ENCODE data around the gene KCNF1.
A peak's percentile ranks its signal among the peaks of the same experiment; 100 is the strongest.

Gene KCNF1, protein sequence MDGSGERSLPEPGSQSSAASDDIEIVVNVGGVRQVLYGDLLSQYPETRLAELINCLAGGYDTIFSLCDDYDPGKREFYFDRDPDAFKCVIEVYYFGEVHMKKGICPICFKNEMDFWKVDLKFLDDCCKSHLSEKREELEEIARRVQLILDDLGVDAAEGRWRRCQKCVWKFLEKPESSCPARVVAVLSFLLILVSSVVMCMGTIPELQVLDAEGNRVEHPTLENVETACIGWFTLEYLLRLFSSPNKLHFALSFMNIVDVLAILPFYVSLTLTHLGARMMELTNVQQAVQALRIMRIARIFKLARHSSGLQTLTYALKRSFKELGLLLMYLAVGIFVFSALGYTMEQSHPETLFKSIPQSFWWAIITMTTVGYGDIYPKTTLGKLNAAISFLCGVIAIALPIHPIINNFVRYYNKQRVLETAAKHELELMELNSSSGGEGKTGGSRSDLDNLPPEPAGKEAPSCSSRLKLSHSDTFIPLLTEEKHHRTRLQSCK

GRCh38 chr2:10911291-10912075 lies at the start of gene KCNF1:
TSS of gene KCNF1 (plus strand) at chr2:10911934. CDS start at chr2:10912427, 493 bp downstream.
- Histone ChIP-seq H3K4me3 (ENCODE audit: low read length) (peak within 1 kb of the TSS; percentile 72), H3K36me3 (ENCODE audit: insufficient read depth, low read depth, low read length) (no peaks in the 10 kb centered on the region), H3K27ac (ENCODE audit: low read length) (no peak within 1 kb of the TSS), H3K4me1 (ENCODE audit: insufficient read depth, low read length) (peaks cover 3% of the 10 kb centered on the region; the same call in 1 of the 2 replicates), H3K27me3 (ENCODE audit: insufficient read depth, low read length) (peaks cover 39% of the 10 kb centered on the region), H3K9ac (ENCODE audit: low read depth, low read length) (no peak within 1 kb of the TSS), H3K9me3 (ENCODE audit: insufficient read depth, low read depth, low read length) (no peaks in the 10 kb centered on the region)

DNA sequence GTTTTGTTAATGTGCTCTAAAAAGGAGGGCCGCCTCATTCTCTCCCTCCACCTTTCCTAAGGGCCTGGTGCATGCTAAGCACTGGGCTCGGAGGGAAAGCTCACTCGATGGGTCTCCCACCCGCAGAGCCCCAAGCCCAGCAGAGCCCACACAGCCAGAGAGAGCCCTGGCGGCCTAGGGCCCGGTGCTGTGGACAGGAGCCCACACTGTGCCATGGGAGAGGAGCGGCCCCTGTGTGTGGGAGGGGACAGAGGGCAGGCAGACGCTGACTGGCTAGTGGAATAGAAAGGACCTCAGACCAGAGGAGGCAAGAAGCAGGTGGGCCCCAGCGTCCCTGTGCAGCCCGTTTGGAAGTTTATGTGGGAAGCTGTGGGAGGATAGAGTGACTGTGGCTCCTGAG lies 49.4 kb upstream of the KCNF1 start:
- Histone ChIP-seq H3K27ac (ENCODE audit: low read length) (no peak overlapping the region), H3K27me3 (ENCODE audit: insufficient read depth, low read length) (no peaks in the 10 kb centered on the region), H3K9ac (ENCODE audit: low read depth, low read length) (no peak overlapping the region)

GRCh38 chr2:10863047-10863446 lies 48.7 kb upstream of the KCNF1 start:
- no peaks in the 10 kb centered on the region for H3K4me1 ChIP-seq (ENCODE audit: insufficient read depth, low read length)
- H3K9ac ChIP-seq (ENCODE audit: low read depth, low read length): no peak overlapping the region
- H3K4me3 ChIP-seq (ENCODE audit: low read length): no peak overlapping the region
- no peaks in the 10 kb centered on the region for H3K36me3 ChIP-seq (ENCODE audit: insufficient read depth, low read depth, low read length)
- no peaks in the 10 kb centered on the region for H3K9me3 ChIP-seq (ENCODE audit: insufficient read depth, low read depth, low read length)
- H3K27me3 ChIP-seq (ENCODE audit: insufficient read depth, low read length): no peaks in the 10 kb centered on the region
- no peak overlapping the region for H3K27ac ChIP-seq (ENCODE audit: low read length)

More for the DNA sequence above, 49.4 kb upstream of the KCNF1 start:
- Histone ChIP-seq H3K4me3 (ENCODE audit: low read length) (no peak overlapping the region), H3K36me3 (ENCODE audit: insufficient read depth, low read depth, low read length) (no peaks in the 10 kb centered on the region), H3K9me3 (ENCODE audit: insufficient read depth, low read depth, low read length) (no peaks in the 10 kb centered on the region), H3K4me1 (ENCODE audit: insufficient read depth, low read length) (no peaks in the 10 kb centered on the region)

DNA sequence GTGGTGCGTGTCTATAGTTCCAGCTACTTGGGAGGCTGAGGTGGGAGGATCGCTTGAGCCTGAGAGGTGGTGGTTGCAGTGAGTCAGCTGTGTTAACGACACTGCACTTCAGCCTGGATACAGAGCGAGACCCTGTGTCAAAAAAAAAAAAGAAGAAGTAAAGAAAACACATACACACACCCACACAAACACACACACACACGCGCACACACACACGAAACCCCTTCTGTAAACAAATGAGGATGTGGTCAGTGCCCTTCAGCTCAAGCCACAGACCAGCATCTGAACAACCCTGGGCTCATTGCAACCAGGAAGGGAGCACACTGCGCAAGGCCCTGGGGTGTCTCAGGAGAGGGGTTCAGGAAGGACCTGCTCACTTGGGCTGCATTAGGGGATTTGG lies 47.9 kb upstream of the KCNF1 start:
- H3K9ac ChIP-seq (ENCODE audit: low read depth, low read length): no peak overlapping the region
- no peaks in the 10 kb centered on the region for H3K27me3 ChIP-seq (ENCODE audit: insufficient read depth, low read length)
- H3K4me1 ChIP-seq (ENCODE audit: insufficient read depth, low read length): no peaks in the 10 kb centered on the region
- H3K36me3 ChIP-seq (ENCODE audit: insufficient read depth, low read depth, low read length): no peaks in the 10 kb centered on the region
- no peak overlapping the region for H3K27ac ChIP-seq (ENCODE audit: low read length)
- no peaks in the 10 kb centered on the region for H3K9me3 ChIP-seq (ENCODE audit: insufficient read depth, low read depth, low read length)
- H3K4me3 ChIP-seq (ENCODE audit: low read length): no peak overlapping the region

DNA sequence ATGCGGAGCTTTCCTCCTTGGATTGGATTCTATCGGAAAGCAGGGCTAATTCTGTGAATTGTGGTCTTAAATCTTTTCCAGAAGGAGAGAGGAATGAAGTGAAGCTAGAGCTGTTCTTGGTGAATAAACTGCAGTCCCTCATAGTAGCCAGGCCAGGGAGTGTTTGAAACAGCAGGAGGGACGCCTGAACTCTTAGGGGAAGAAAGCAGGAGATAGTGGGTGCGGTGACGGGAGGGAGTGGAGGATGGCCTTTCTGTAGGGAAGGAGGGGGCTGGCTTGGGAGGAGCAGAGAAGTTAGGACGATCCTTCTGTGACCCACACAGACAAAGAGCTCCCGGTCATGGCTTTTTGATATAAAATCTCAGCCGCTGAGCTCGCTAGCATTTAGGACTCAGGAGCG lies 47.5 kb upstream of the KCNF1 start:
- H3K27ac ChIP-seq (ENCODE audit: low read length): no peak overlapping the region
- H3K9me3 ChIP-seq (ENCODE audit: insufficient read depth, low read depth, low read length): no peaks in the 10 kb centered on the region
- no peak overlapping the region for H3K4me3 ChIP-seq (ENCODE audit: low read length)
- H3K27me3 ChIP-seq (ENCODE audit: insufficient read depth, low read length): no peaks in the 10 kb centered on the region
- H3K9ac ChIP-seq (ENCODE audit: low read depth, low read length): no peak overlapping the region
- no peaks in the 10 kb centered on the region for H3K36me3 ChIP-seq (ENCODE audit: insufficient read depth, low read depth, low read length)
- H3K4me1 ChIP-seq (ENCODE audit: insufficient read depth, low read length): no peaks in the 10 kb centered on the region

GRCh38 chr2:10864861-10865636 lies 46.7 kb upstream of the KCNF1 start:
- Histone ChIP-seq H3K9me3 (ENCODE audit: insufficient read depth, low read depth, low read length) (no peaks in the 10 kb centered on the region), H3K27ac (ENCODE audit: low read length) (no peak overlapping the region), H3K27me3 (ENCODE audit: insufficient read depth, low read length) (no peaks in the 10 kb centered on the region), H3K9ac (ENCODE audit: low read depth, low read length) (no peak overlapping the region), H3K4me1 (ENCODE audit: insufficient read depth, low read length) (no peaks in the 10 kb centered on the region), H3K4me3 (ENCODE audit: low read length) (no peak overlapping the region), H3K36me3 (ENCODE audit: insufficient read depth, low read depth, low read length) (no peaks in the 10 kb centered on the region)

- Histone ChIP-seq H3K27ac (ENCODE audit: low read length) (no peak overlapping the region), H3K4me1 (ENCODE audit: insufficient read depth, low read length) (no peaks in the 10 kb centered on the region), H3K9ac (ENCODE audit: low read depth, low read length) (no peak overlapping the region), H3K27me3 (ENCODE audit: insufficient read depth, low read length) (no peaks in the 10 kb centered on the region), H3K4me3 (ENCODE audit: low read length) (no peak overlapping the region), H3K9me3 (ENCODE audit: insufficient read depth, low read depth, low read length) (no peaks in the 10 kb centered on the region), H3K36me3 (ENCODE audit: insufficient read depth, low read depth, low read length) (no peaks in the 10 kb centered on the region)
Measured at GRCh38 chr2:10865841-10866240, 45.9 kb upstream of the KCNF1 start.

DNA sequence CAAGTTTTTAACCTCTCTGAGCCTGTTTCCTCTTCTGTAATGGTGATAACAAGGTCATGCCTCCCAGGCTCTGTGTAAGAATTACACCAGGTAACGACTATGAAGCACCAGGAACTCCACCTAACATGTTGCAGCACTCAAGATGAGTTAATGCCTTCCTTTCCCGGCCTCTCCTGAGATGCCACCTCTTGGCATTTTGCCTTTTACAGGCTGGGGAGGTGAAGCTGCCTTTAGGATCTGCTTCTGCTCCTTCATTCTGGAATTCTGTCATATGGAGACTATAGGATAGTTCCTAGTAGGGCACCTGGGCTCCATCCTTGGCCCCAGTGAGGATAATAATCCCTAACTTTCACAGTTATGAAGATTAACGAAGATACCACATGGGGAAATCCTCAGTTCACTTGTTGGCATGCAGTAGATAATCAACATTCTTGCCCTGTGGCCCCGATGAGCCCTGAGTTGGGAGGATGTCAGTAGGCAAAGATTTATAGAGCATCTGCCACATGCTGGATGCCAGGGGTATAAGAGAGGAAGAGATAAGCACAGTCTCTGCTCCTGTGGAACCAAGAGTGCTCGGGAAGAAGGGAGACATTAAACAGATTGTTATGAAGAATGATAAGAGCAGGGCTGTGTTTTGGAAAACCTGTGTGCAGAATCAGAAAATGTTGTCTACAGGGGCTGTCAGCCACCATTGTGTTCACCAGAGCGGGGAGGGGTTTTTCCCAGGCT lies 43.9 kb upstream of the KCNF1 start:
- no peaks in the 10 kb centered on the region for H3K36me3 ChIP-seq (ENCODE audit: insufficient read depth, low read depth, low read length)
- H3K27ac ChIP-seq (ENCODE audit: low read length): no peak overlapping the region
- no peaks in the 10 kb centered on the region for H3K4me1 ChIP-seq (ENCODE audit: insufficient read depth, low read length)
- no peaks in the 10 kb centered on the region for H3K27me3 ChIP-seq (ENCODE audit: insufficient read depth, low read length)
- H3K4me3 ChIP-seq (ENCODE audit: low read length): no peak overlapping the region
- H3K9me3 ChIP-seq (ENCODE audit: insufficient read depth, low read depth, low read length): peaks cover 9% of the 10 kb centered on the region
- no peak overlapping the region for H3K9ac ChIP-seq (ENCODE audit: low read depth, low read length)

- Histone ChIP-seq H3K27ac (ENCODE audit: low read length) (no peak overlapping the region), H3K4me1 (ENCODE audit: insufficient read depth, low read length) (no peaks in the 10 kb centered on the region), H3K4me3 (ENCODE audit: low read length) (no peak overlapping the region), H3K9me3 (ENCODE audit: insufficient read depth, low read depth, low read length) (peaks cover 11% of the 10 kb centered on the region), H3K27me3 (ENCODE audit: insufficient read depth, low read length) (no peaks in the 10 kb centered on the region), H3K36me3 (ENCODE audit: insufficient read depth, low read depth, low read length) (no peaks in the 10 kb centered on the region), H3K9ac (ENCODE audit: low read depth, low read length) (no peak overlapping the region)
Measured at GRCh38 chr2:10868465-10869314, 43.0 kb upstream of the KCNF1 start.

DNA sequence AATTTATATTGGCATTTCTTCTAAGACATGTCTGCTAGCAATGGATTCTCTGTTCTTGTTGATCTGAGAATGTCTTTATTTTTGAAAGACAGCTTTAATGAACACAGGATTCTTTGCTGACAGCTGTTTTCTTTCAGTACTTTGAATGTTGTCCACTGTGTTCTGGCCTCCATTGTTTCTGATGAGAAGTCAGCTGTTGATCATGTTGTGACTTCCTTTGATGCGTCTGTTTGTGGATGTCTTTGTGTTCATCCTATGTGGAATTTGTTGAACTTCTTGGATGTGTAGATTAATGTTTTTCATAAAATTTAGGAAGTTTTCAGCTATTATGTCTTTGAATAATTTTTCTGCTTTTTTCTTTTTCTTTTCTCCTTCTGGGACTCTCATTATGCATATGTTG lies 39.8 kb upstream of the KCNF1 start:
- Histone ChIP-seq H3K4me1 (ENCODE audit: insufficient read depth, low read length) (no peaks in the 10 kb centered on the region), H3K9ac (ENCODE audit: low read depth, low read length) (no peak overlapping the region), H3K4me3 (ENCODE audit: low read length) (no peak overlapping the region), H3K27ac (ENCODE audit: low read length) (no peak overlapping the region), H3K36me3 (ENCODE audit: insufficient read depth, low read depth, low read length) (no peaks in the 10 kb centered on the region), H3K9me3 (ENCODE audit: insufficient read depth, low read depth, low read length) (peaks cover 11% of the 10 kb centered on the region), H3K27me3 (ENCODE audit: insufficient read depth, low read length) (no peaks in the 10 kb centered on the region)

All from iPS-20b (cell line).